A549 (cell line): ENCODE data around the gene AADACL3. TPM values are rescaled to one million over a fixed set of nuclear protein-coding genes. Genes with fewer than 3 reads are reported as not detected.
A peak's percentile ranks its signal among the peaks of the same experiment; 100 is the strongest.

Experiments used
- ATAC-seq, 2 experiments: fragments of 200-7000 bp in 1 of 2; fragments of >200 bp in 1 of 2; cut with Nextera tagmentation in 1 of 2; cut with Tn5 transposase in 1 of 2; 3 replicates each; pipeline versions ENCODE4 v1.8.0 to v1.9.1; 2018 to 2020; ENCODE audit warnings: mild to moderate bottlenecking in 1 of 2, moderate library complexity in 1 of 2
- CTCF ChIA-PET: fragments of 300-600 bp; sonication (Branson Sonifier 250); formaldehyde crosslinking; extraction: SDS; loops from one replicate; lab custom pipeline; 2021; ENCODE audit warnings: antibody characterized with exemption, inconsistent platforms; lab: Yijun Ruan, JAX
- POLR2A ChIA-PET: fragments of 350-600 bp; formaldehyde crosslinking; extraction: SDS; loops from one replicate; lab custom pipeline; 2021; ENCODE audit warnings: antibody characterized with exemption, inconsistent platforms; lab: Yijun Ruan, JAX
- DNase-seq, 2 experiments: peaks; one replicate each; pipeline versions ENCODE4 v3.0.0 to v3.0.0-alpha.2; 2011 to 2016; ENCODE audit warnings: low read depth in 1 of 2, low spot score in 1 of 2
- FAIRE-seq: peaks from 2 replicates; lab custom pipeline; 2011; peaks lifted over from hg19 to GRCh38; lab: Jason Lieb, UNC
- H3K27ac ChIP-seq, 2 experiments: fragments of >200 bp; sonication (Bioruptor Twin); formaldehyde crosslinking; 3 replicates each; pipeline ENCODE4 v1.5.1; 2016 to 2017
- H3K4me1 ChIP-seq: fragments of >200 bp; sonication (Bioruptor Twin); formaldehyde crosslinking; 3 replicates; pipeline ENCODE4 v1.6.1; 2016
- H3K4me2 ChIP-seq: fragments of >200 bp; sonication (Bioruptor Twin); formaldehyde crosslinking; 3 replicates; pipeline ENCODE4 v1.6.1; 2016
- H3K4me3 ChIP-seq: fragments of >200 bp; sonication (Bioruptor Twin); formaldehyde crosslinking; 3 replicates; pipeline ENCODE4 v1.5.1; 2016
- H3K9me3 ChIP-seq: fragments of >200 bp; sonication (Bioruptor Twin); formaldehyde crosslinking; 3 replicates; pipeline ENCODE4 v1.6.1; 2016
- ATOH8 ChIP-seq: fragments of 250-450 bp; sonication (Bioruptor Pico); IDR thresholded peaks from 2 replicates; pipeline ENCODE4 v1.5.0; 2020; ENCODE audit warnings: low read depth, mild to moderate bottlenecking, moderate library complexity
- BCL3 ChIP-seq: fragments of >200 bp; sonication (Bioruptor Twin); formaldehyde crosslinking; IDR thresholded peaks from 3 replicates; pipeline ENCODE4 v1.6.1; 2016
- BHLHE40 ChIP-seq: IDR thresholded peaks from 2 replicates; pipeline ENCODE4 v1.6.1; 2012; ENCODE audit warnings: low read depth, low read length, inconsistent platforms
- CBX8 ChIP-seq: fragments of 200-600 bp; sonication (generic); IDR thresholded peaks from 2 replicates; pipeline ENCODE4 v1.6.1; 2016
- CHD2 ChIP-seq: fragments of 150-350 bp; IDR thresholded peaks from 2 replicates; pipeline ENCODE4 v1.6.1; 2014; ENCODE audit warnings: low read length; ENCODE audit not compliant: partially characterized antibody
- CHD4 ChIP-seq: fragments of 200-600 bp; sonication (generic); IDR thresholded peaks from 2 replicates; pipeline ENCODE4 v1.6.1; 2016; ENCODE audit warnings: antibody characterized with exemption, mild to moderate bottlenecking, borderline replicate concordance
- CTCF ChIP-seq: fragments of >200 bp; sonication (Bioruptor Twin); formaldehyde crosslinking; IDR thresholded peaks from 3 replicates; pipeline ENCODE4 v1.5.1; 2016
- E2F6 ChIP-seq: IDR thresholded peaks from 2 replicates; pipeline ENCODE4 v1.6.1; 2012; ENCODE audit warnings: low read depth, borderline replicate concordance
- EHF ChIP-seq: fragments of 250-450 bp; sonication (Bioruptor Pico); IDR thresholded peaks from 2 replicates; pipeline ENCODE4 v1.5.0; 2020; ENCODE audit warnings: mild to moderate bottlenecking
- EP300 ChIP-seq, 2 experiments: fragments of >200 bp; sonication (Bioruptor Twin); formaldehyde crosslinking; IDR thresholded peaks; 2 replicates in 1 of 2; 3 replicates in 1 of 2; pipeline ENCODE4 v1.6.1; 2016 to 2017
- ESRRA ChIP-seq: fragments of 150-350 bp; IDR thresholded peaks from 2 replicates; pipeline ENCODE4 v1.6.1; 2014; ENCODE audit warnings: mild to moderate bottlenecking, low read length, borderline replicate concordance
- FOSL2 ChIP-seq, 2 experiments: fragments of 450-650 bp in 1 of 2; fragments of >200 bp in 1 of 2; sonication (Bioruptor Twin) in 1 of 2; formaldehyde crosslinking; IDR thresholded peaks; 2 replicates each; pipeline versions ENCODE4 v1.5.0 to v1.6.1; 2016 to 2020; ENCODE audit warnings: mild to moderate bottlenecking in 1 of 2, moderate library complexity in 1 of 2
- FOXS1 ChIP-seq: fragments of 250-450 bp; sonication (Bioruptor Pico); IDR thresholded peaks from 2 replicates; pipeline ENCODE4 v1.5.0; 2020; ENCODE audit warnings: mild to moderate bottlenecking, moderate library complexity
- GATA3 ChIP-seq: IDR thresholded peaks from 2 replicates; pipeline ENCODE4 v1.6.1; 2012; ENCODE audit warnings: borderline replicate concordance
- HDAC2 ChIP-seq: fragments of 200-600 bp; sonication (generic); IDR thresholded peaks from 2 replicates; pipeline ENCODE4 v1.6.1; 2016
- HES2 ChIP-seq: fragments of >200 bp; sonication (Bioruptor Twin); formaldehyde crosslinking; IDR thresholded peaks from 2 replicates; pipeline ENCODE4 v1.6.1; 2016
- HOXA7 ChIP-seq: fragments of 250-450 bp; sonication (Bioruptor Pico); IDR thresholded peaks from 2 replicates; pipeline ENCODE4 v1.5.0; 2020; ENCODE audit warnings: mild to moderate bottlenecking, moderate library complexity
- HOXB5 ChIP-seq: fragments of 250-450 bp; sonication (Bioruptor Pico); IDR thresholded peaks from 2 replicates; pipeline ENCODE4 v1.5.0; 2020; ENCODE audit warnings: mild to moderate bottlenecking, moderate library complexity
- KDM5A ChIP-seq: fragments of 200-600 bp; sonication (generic); IDR thresholded peaks from 2 replicates; pipeline ENCODE4 v1.6.1; 2016; ENCODE audit warnings: antibody characterized with exemption, mild to moderate bottlenecking
- MAFK ChIP-seq: fragments of 450-650 bp; IDR thresholded peaks from 2 replicates; pipeline ENCODE4 v1.6.1; 2014; ENCODE audit not compliant: partially characterized antibody
- MAZ ChIP-seq: fragments of 150-350 bp; IDR thresholded peaks from 2 replicates; pipeline ENCODE4 v1.6.1; 2014; ENCODE audit warnings: antibody characterized with exemption, low read depth, low read length, borderline replicate concordance
- MYC ChIP-seq: IDR thresholded peaks from 2 replicates; pipeline ENCODE4 v1.6.1; 2012; ENCODE audit warnings: mild to moderate bottlenecking, inconsistent platforms, low read length, improper control_type of control experiment, borderline replicate concordance
- NPAS2 ChIP-seq: fragments of 250-450 bp; sonication (Bioruptor Pico); IDR thresholded peaks from 2 replicates; pipeline ENCODE4 v1.8.0; 2022; ENCODE audit warnings: mild to moderate bottlenecking, moderate library complexity, borderline replicate concordance
- NR3C1 ChIP-seq: fragments of >200 bp; sonication (Bioruptor Twin); formaldehyde crosslinking; IDR thresholded peaks from 3 replicates; pipeline ENCODE4 v1.6.1; 2017
- PHF8 ChIP-seq: fragments of 200-600 bp; sonication (generic); IDR thresholded peaks from 2 replicates; pipeline ENCODE4 v1.6.1; 2016; ENCODE audit warnings: low read depth, mild to moderate bottlenecking, antibody characterized with exemption, moderate library complexity, borderline replicate concordance
- POLR2AphosphoS2 ChIP-seq: conservative IDR thresholded peaks from 2 replicates; pipeline ENCODE4 v1.6.1; 2012; ENCODE audit warnings: low read length, improper control_type of control experiment, inconsistent platforms
- RCOR1 ChIP-seq: fragments of 150-350 bp; IDR thresholded peaks from 2 replicates; pipeline ENCODE4 v1.6.1; 2014; ENCODE audit warnings: antibody characterized with exemption, low read length, low read depth
- RFX5 ChIP-seq: fragments of 450-650 bp; IDR thresholded peaks from 2 replicates; pipeline ENCODE4 v1.7.1; 2014; ENCODE audit warnings: antibody characterized with exemption, mild to moderate bottlenecking, moderate library complexity
- RNF2 ChIP-seq: fragments of 200-600 bp; sonication (generic); IDR thresholded peaks from 2 replicates; pipeline ENCODE4 v1.6.1; 2016; ENCODE audit warnings: low read depth, mild to moderate bottlenecking, antibody characterized with exemption, moderate library complexity, borderline replicate concordance
- SMC3 ChIP-seq: fragments of >200 bp; sonication (Bioruptor Twin); formaldehyde crosslinking; IDR thresholded peaks from 3 replicates; pipeline ENCODE4 v1.6.1; 2018; ENCODE audit warnings: inconsistent platforms
- USF2 ChIP-seq: fragments of 450-650 bp; IDR thresholded peaks from 2 replicates; pipeline ENCODE4 v1.6.1; 2014; ENCODE audit warnings: antibody characterized with exemption
- ZNF302 ChIP-seq: fragments of 250-450 bp; sonication (Bioruptor Pico); IDR thresholded peaks from 2 replicates; pipeline ENCODE4 v1.9.0; 2021; ENCODE audit warnings: inconsistent platforms, mild to moderate bottlenecking, moderate library complexity
- WGBS: methylation state at CpG from one replicate; pipeline ENCODE4 v1.1.6; 2017; ENCODE audit errors: missing lambda C conversion rate; 5-methylcytosine and 5-hydroxymethylcytosine counted together
- polyA plus RNA-seq, 4 experiments: library from polyadenylated mRNA; depleted of rRNA in 3 of 4; stranded (reverse); fragments of >200 nt; fragmentation: RNase III in 1 of 4; extraction: RNeasy Plus Mini Kit Qiagen cat#74134 plus additional on column Dnase treatment in 1 of 4; gene quantifications; 2 replicates in 3 of 4; 3 replicates in 1 of 4; pipeline ENCODE4 v1.2.3, GENCODE V29; 2011 to 2017

AADACL3 gene
- polyA plus RNA-seq, 2 of the 4 experiments (the other 2 are of a cell fraction), result not detected

GRCh38 chr1:12756273-12756672 is 40.4 kb downstream of the AADACL3 start:
- H3K4me3 ChIP-seq, result no peak overlapping the region
- no peaks in the 10 kb centered on the region for H3K4me1 ChIP-seq
- TF ChIP-seq RNF2 (no peak), FOXS1 (CRISPR knock-in tag) (no peak), NPAS2 (CRISPR knock-in tag) (no peak), E2F6 (no peak), FOSL2 (IDR thresholded peaks at IDR 0.05) (no peak), FOSL2 (CRISPR knock-in tag; IDR thresholded peaks at IDR 0.05) (no peak), MAZ (no peak), CHD2 (no peak), RFX5 (no peak), RCOR1 (no peak), HOXA7 (CRISPR knock-in tag) (no peak), MYC (no peak), POLR2AphosphoS2 (no peak), MAFK (no peak), ZNF302 (no peak), BHLHE40 (no peak), USF2 (no peak), CTCF (no peak), KDM5A (no peak), PHF8 (no peak)
- TF ChIP-seq, all 56 proteins: peak for 0
- ChIA-PET POLR2A (no interaction called here), CTCF (no interaction called here)
- peak in 1 of 2 experiments; percentile 43; a peak in 2 of 6 replicates for ATAC-seq
- DNase-seq, result no peak
- Histone ChIP-seq H3K4me2 (no peak overlapping the region), H3K9me3 (no peaks in the 10 kb centered on the region), H3K27ac (no peak overlapping the region)
- no peak for FAIRE-seq
- 17% methylated on average over 1 of the region's 2 CpGs for WGBS

GRCh38 chr1:12756768-12757413 is 41.0 kb downstream of the AADACL3 start:
- WGBS, result 24% methylated on average over 6 of the region's 6 CpGs
- no peak for FAIRE-seq
- no peak overlapping the region for H3K4me2 ChIP-seq
- DNase-seq, result no peak
- POLR2A ChIA-PET, result no interaction called here
- CTCF ChIA-PET, result no interaction called here
- no peak overlapping the region for H3K27ac ChIP-seq
- H3K4me3 ChIP-seq, result no peak overlapping the region
- H3K9me3 ChIP-seq, result no peaks in the 10 kb centered on the region
- no peaks in the 10 kb centered on the region for H3K4me1 ChIP-seq
- TF ChIP-seq SMC3, result no peak
- no peak for TF ChIP-seq RNF2
- no peak for TF ChIP-seq BCL3
- no peak for TF ChIP-seq POLR2AphosphoS2
- TF ChIP-seq GATA3, result no peak
- TF ChIP-seq CHD4, result no peak
- no peak for TF ChIP-seq HDAC2
- TF ChIP-seq HOXB5 (CRISPR knock-in tag), result no peak
- TF ChIP-seq ATOH8 (CRISPR knock-in tag), result no peak
- TF ChIP-seq NPAS2 (CRISPR knock-in tag), result no peak
- no peak for TF ChIP-seq EP300 (IDR thresholded peaks at IDR 0.05)
- no peak for TF ChIP-seq CBX8
- no peak for TF ChIP-seq HES2
- TF ChIP-seq NR3C1, result no peak
- TF ChIP-seq ZNF302, result no peak
- TF ChIP-seq EHF (CRISPR knock-in tag), result no peak
- TF ChIP-seq ESRRA, result no peak
- TF ChIP-seq E2F6, result no peak
- TF ChIP-seq, all 56 proteins: peak for 0
- ATAC-seq, result no peak
